H9 (cell line): ENCODE data around the gene EPSTI1. TPM values are rescaled to one million over a fixed set of nuclear protein-coding genes. Genes with fewer than 3 reads are reported as not detected.

Experiments used
- DNase-seq: peaks from one replicate; pipeline ENCODE4 v3.0.0-alpha.2; 2017
- H2AFZ ChIP-seq: one replicate; pipeline ENCODE4 v1.6.1; 2013; ENCODE audit warnings: mild to moderate bottlenecking, low read length, control low read depth, moderate library complexity
- H2AK5ac ChIP-seq: 2 replicates; pipeline ENCODE4 v1.6.1; 2013; ENCODE audit warnings: low read length, control low read depth, mixed read lengths; ENCODE audit not compliant: insufficient read length
- H2BK120ac ChIP-seq: one replicate; pipeline ENCODE4 v1.6.1; 2013; ENCODE audit warnings: low read depth, mild to moderate bottlenecking, low read length, control low read depth, inconsistent platforms; ENCODE audit not compliant: poor library complexity, severe bottlenecking
- H2BK12ac ChIP-seq: 2 replicates; pipeline ENCODE4 v1.6.1; 2013; ENCODE audit warnings: low read length, control low read depth, mixed read lengths, low read depth; ENCODE audit not compliant: insufficient read length
- H2BK15ac ChIP-seq: 2 replicates; pipeline ENCODE4 v1.6.1; 2013; ENCODE audit warnings: low read depth, low read length, control low read depth
- H2BK20ac ChIP-seq: one replicate; pipeline ENCODE4 v1.6.1; 2013; ENCODE audit warnings: low read depth, mild to moderate bottlenecking, low read length, control low read depth, inconsistent platforms; ENCODE audit not compliant: poor library complexity, severe bottlenecking
- H2BK5ac ChIP-seq: 2 replicates; pipeline ENCODE4 v1.6.1; 2013; ENCODE audit warnings: low read length, control low read depth, mixed read lengths; ENCODE audit not compliant: insufficient read length
- H3K14ac ChIP-seq: 2 replicates; pipeline ENCODE4 v1.6.1; 2013; ENCODE audit warnings: low read length, control low read depth; ENCODE audit not compliant: insufficient read depth
- H3K18ac ChIP-seq: 2 replicates; pipeline ENCODE4 v1.6.1; 2013; ENCODE audit warnings: low read depth, mild to moderate bottlenecking, mixed read lengths, low read length, control low read depth; ENCODE audit not compliant: insufficient read length
- H3K23ac ChIP-seq: 2 replicates; pipeline ENCODE4 v1.6.1; 2013; ENCODE audit warnings: low read length, control low read depth, mixed read lengths, low read depth; ENCODE audit not compliant: insufficient read length
- H3K23me2 ChIP-seq: 2 replicates; pipeline ENCODE4 v1.6.1; 2013; ENCODE audit warnings: low read depth, mild to moderate bottlenecking, mixed read lengths, low read length, control low read depth; ENCODE audit not compliant: insufficient read length, poor library complexity, severe bottlenecking
- H3K27ac ChIP-seq: 2 replicates; pipeline ENCODE4 v1.5.1; 2013; ENCODE audit warnings: low read length, control low read depth, mixed read lengths, low read depth; ENCODE audit not compliant: insufficient read length
- H3K27me3 ChIP-seq: 2 replicates; pipeline ENCODE4 v1.6.1; 2013; ENCODE audit warnings: low read length, control low read depth, inconsistent platforms; ENCODE audit not compliant: insufficient read depth
- H3K4ac ChIP-seq: 2 replicates; pipeline ENCODE4 v1.6.1; 2013; ENCODE audit warnings: low read depth, mild to moderate bottlenecking, control low read depth, inconsistent platforms, low read length, moderate library complexity
- H3K4me1 ChIP-seq: 2 replicates; pipeline ENCODE4 v1.6.1; 2013; ENCODE audit warnings: low read length, control low read depth, inconsistent platforms; ENCODE audit not compliant: insufficient read depth
- H3K4me2 ChIP-seq: 2 replicates; pipeline ENCODE4 v1.6.1; 2013; ENCODE audit warnings: low read length, control low read depth, mixed read lengths; ENCODE audit not compliant: insufficient read length, insufficient read depth
- H3K56ac ChIP-seq: 2 replicates; pipeline ENCODE4 v1.6.1; 2013; ENCODE audit warnings: low read depth, mild to moderate bottlenecking, mixed read lengths, low read length, control low read depth; ENCODE audit not compliant: insufficient read length
- H3K79me1 ChIP-seq: 2 replicates; pipeline ENCODE4 v1.6.1; 2013; ENCODE audit warnings: low read depth, mild to moderate bottlenecking, moderate library complexity, low read length, control low read depth, inconsistent platforms; ENCODE audit not compliant: insufficient read depth, poor library complexity, severe bottlenecking
- H3K79me2 ChIP-seq: 2 replicates; pipeline ENCODE4 v1.6.1; 2013; ENCODE audit warnings: low read length, control low read depth, inconsistent platforms; ENCODE audit not compliant: insufficient read depth
- H3K9ac ChIP-seq: 2 replicates; pipeline ENCODE4 v1.6.1; 2013; ENCODE audit warnings: low read length, control low read depth, mixed read lengths; ENCODE audit not compliant: insufficient read length; ENCODE audit errors: extremely low read depth
- H3K9me3 ChIP-seq: one replicate; pipeline ENCODE4 v1.6.1; 2013; ENCODE audit warnings: low read depth, low read length, inconsistent platforms; ENCODE audit not compliant: control insufficient read depth
- H3T11ph ChIP-seq: one replicate; pipeline ENCODE4 v1.6.1; 2013; ENCODE audit warnings: mild to moderate bottlenecking, low read length, control low read depth, inconsistent platforms
- H4K20me1 ChIP-seq: one replicate; pipeline ENCODE4 v1.6.1; 2013; ENCODE audit not compliant: control insufficient read depth, insufficient read length, insufficient read depth
- H4K5ac ChIP-seq: 2 replicates; pipeline ENCODE4 v1.6.1; 2013; ENCODE audit warnings: low read depth, mild to moderate bottlenecking, mixed read lengths, low read length, control low read depth; ENCODE audit not compliant: insufficient read length
- H4K8ac ChIP-seq: replicated peaks from 2 replicates; pipeline ENCODE4 v1.6.1; 2013; ENCODE audit warnings: low read length, control low read depth, mixed read lengths, low read depth; ENCODE audit not compliant: insufficient read length
- H4K91ac ChIP-seq: 2 replicates; pipeline ENCODE4 v1.6.1; 2013; ENCODE audit warnings: low read depth, mild to moderate bottlenecking, moderate library complexity, mixed read lengths, low read length, control low read depth; ENCODE audit not compliant: insufficient read length
- H3K27ac Mint-ChIP-seq, 3 experiments: 2 replicates in 2 of 3; 3 replicates in 1 of 3; pipeline ENCODE4 v1.8.0; 2020 to 2021; ENCODE audit warnings: mixed read lengths in 3 of 3, mild to moderate bottlenecking in 1 of 3, moderate library complexity in 1 of 3
- H3K27me3 Mint-ChIP-seq: 2 replicates; pipeline ENCODE4 v1.8.0; 2021; ENCODE audit warnings: low read depth, mild to moderate bottlenecking, moderate library complexity, mixed read lengths
- H3K36me3 Mint-ChIP-seq, 3 experiments: 2 replicates in 2 of 3; 3 replicates in 1 of 3; pipeline ENCODE4 v1.8.0; 2020 to 2021; ENCODE audit warnings: low read depth in 3 of 3, mixed read lengths in 3 of 3; ENCODE audit not compliant: insufficient read depth in 1 of 3
- H3K4me1 Mint-ChIP-seq, 2 experiments: 2 replicates each; pipeline ENCODE4 v1.8.0; 2020; ENCODE audit warnings: mixed read lengths in 2 of 2
- H3K4me3 Mint-ChIP-seq, 2 experiments: 2 replicates in 1 of 2; 3 replicates in 1 of 2; pipeline ENCODE4 v1.8.0; 2020 to 2021; ENCODE audit warnings: mild to moderate bottlenecking in 2 of 2, mixed read lengths in 2 of 2, moderate library complexity in 1 of 2
- H3K9me3 Mint-ChIP-seq, 2 experiments: 2 replicates in 1 of 2; 3 replicates in 1 of 2; pipeline ENCODE4 v1.8.0; 2020; ENCODE audit warnings: mild to moderate bottlenecking in 2 of 2, mixed read lengths in 2 of 2, moderate library complexity in 1 of 2
- CTCF ChIP-seq: fragments of 200-600 bp; sonication (generic); conservative IDR thresholded peaks from 3 replicates; pipeline ENCODE4 v1.8.0; 2021; ENCODE audit warnings: antibody characterized with exemption, mild to moderate bottlenecking
- WGBS: extraction: QIAGEN DNeasy Blood & Tissue Kit; methylation state at CpG from one replicate; pipeline ENCODE4 v1.1.7; 2013; ENCODE audit warnings: missing lambda C conversion rate, low lambda C conversion rate, mixed read lengths; ENCODE audit not compliant: insufficient read length; ENCODE audit errors: extremely low coverage; 5-methylcytosine and 5-hydroxymethylcytosine counted together
- total RNA-seq: library from RNA; stranded (reverse); gene quantifications from 2 replicates; pipeline ENCODE4 v1.2.1, GENCODE V29; 2021

EPSTI1 gene
- total RNA-seq, 1 experiment from 2014 or later, result 0.70 TPM

GRCh38 chr13:42996584-42996983 is 4.5 kb upstream of the EPSTI1 start:
- Histone ChIP-seq H3K4me2 (no peak overlapping the region), H3K9ac (no peak overlapping the region), H3T11ph (no peak overlapping the region), H2BK5ac (no peak overlapping the region), H4K20me1 (no peaks in the 10 kb centered on the region), H3K4ac (no peak overlapping the region), H4K91ac (no peak overlapping the region), H3K27me3 (no peaks in the 10 kb centered on the region; the same call in 1 of the 2 replicates), H2BK20ac (no peak overlapping the region), H3K27ac (no peak overlapping the region), H3K9me3 (no peaks in the 10 kb centered on the region), H2BK120ac (no peak overlapping the region), H3K4me1 (no peaks in the 10 kb centered on the region), H4K5ac (no peak overlapping the region), H3K23me2 (peaks cover 12% of the 10 kb centered on the region), H2AFZ (no peak overlapping the region), H2BK15ac (no peak overlapping the region), H3K18ac (no peak overlapping the region), H2BK12ac (no peak overlapping the region), H3K23ac (no peak overlapping the region), H4K8ac (no peak overlapping the region), H3K79me1 (no peaks in the 10 kb centered on the region), H2AK5ac (no peak overlapping the region), H3K56ac (no peak overlapping the region), H3K79me2 (no peaks in the 10 kb centered on the region), H3K14ac (no peak overlapping the region)
- Mint-ChIP-seq H3K27me3 (peaks cover 23% of the 10 kb centered on the region), H3K9me3 (no peaks in the 10 kb centered on the region), H3K27ac (no peak overlapping the region), H3K4me3 (no peak overlapping the region), H3K36me3 (no peaks in the 10 kb centered on the region), H3K4me1 (peaks cover 10 to 11% of the 10 kb centered on the region in 2 experiments)
- no CpG with 5 or more reads among the region's 3 CpGs for WGBS
- TF ChIP-seq CTCF, result no peak
- no peak for DNase-seq
